Lower leg skin (tissue), 3 donors: Measurements from ENCODE around the gene SIK3.

Experiments used
- POLR2A ChIP-seq, 2 donors: fragments of 450-650 bp; IDR thresholded peaks; one replicate each; pipeline ENCODE4 v1.6.1; 2016 to 2017; ENCODE audit warnings: antibody characterized with exemption in 2 of 2, mild to moderate bottlenecking in 1 of 2, moderate library complexity in 1 of 2
- TF ChIP-seq, protein P1 (sequence below), 3 donors: fragments of 450-650 bp; IDR thresholded peaks; one replicate each; pipeline ENCODE4 v1.5.1; 2016; ENCODE audit warnings: antibody characterized with exemption in 3 of 3, mild to moderate bottlenecking in 3 of 3, moderate library complexity in 2 of 3

DNA sequence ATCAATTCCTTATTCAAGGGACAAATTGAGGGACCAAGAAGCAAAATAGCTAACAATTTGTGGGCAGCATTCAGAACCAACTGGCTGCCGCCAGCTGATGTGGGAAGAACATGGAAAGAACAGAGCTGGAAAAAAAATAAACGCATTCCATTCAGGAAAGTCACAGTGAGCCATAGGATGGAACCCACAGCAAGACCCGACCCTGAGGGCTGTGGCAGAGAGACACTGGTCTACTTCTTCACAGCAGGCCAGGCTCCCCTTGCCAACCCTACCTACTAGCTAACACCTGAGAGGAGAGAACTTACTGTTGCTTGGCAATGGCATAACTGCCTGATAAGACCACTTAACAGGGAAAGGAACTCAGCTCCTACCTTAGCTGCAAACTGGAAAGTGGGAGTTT lies 137.3 kb downstream of the SIK3 start:
- TF ChIP-seq, protein P1, sequence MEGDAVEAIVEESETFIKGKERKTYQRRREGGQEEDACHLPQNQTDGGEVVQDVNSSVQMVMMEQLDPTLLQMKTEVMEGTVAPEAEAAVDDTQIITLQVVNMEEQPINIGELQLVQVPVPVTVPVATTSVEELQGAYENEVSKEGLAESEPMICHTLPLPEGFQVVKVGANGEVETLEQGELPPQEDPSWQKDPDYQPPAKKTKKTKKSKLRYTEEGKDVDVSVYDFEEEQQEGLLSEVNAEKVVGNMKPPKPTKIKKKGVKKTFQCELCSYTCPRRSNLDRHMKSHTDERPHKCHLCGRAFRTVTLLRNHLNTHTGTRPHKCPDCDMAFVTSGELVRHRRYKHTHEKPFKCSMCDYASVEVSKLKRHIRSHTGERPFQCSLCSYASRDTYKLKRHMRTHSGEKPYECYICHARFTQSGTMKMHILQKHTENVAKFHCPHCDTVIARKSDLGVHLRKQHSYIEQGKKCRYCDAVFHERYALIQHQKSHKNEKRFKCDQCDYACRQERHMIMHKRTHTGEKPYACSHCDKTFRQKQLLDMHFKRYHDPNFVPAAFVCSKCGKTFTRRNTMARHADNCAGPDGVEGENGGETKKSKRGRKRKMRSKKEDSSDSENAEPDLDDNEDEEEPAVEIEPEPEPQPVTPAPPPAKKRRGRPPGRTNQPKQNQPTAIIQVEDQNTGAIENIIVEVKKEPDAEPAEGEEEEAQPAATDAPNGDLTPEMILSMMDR (IDR thresholded peaks at IDR 0.05), result no peak
- no peak for TF ChIP-seq POLR2A (IDR thresholded peaks at IDR 0.05)
